ENCODE measurements around the gene SPRYD3. TPM values are rescaled to one million over a fixed set of nuclear protein-coding genes. Genes with fewer than 3 reads are reported as not detected.

SPRYD3 gene
- total RNA-seq, 1 donor: 9.4 TPM

DNA sequence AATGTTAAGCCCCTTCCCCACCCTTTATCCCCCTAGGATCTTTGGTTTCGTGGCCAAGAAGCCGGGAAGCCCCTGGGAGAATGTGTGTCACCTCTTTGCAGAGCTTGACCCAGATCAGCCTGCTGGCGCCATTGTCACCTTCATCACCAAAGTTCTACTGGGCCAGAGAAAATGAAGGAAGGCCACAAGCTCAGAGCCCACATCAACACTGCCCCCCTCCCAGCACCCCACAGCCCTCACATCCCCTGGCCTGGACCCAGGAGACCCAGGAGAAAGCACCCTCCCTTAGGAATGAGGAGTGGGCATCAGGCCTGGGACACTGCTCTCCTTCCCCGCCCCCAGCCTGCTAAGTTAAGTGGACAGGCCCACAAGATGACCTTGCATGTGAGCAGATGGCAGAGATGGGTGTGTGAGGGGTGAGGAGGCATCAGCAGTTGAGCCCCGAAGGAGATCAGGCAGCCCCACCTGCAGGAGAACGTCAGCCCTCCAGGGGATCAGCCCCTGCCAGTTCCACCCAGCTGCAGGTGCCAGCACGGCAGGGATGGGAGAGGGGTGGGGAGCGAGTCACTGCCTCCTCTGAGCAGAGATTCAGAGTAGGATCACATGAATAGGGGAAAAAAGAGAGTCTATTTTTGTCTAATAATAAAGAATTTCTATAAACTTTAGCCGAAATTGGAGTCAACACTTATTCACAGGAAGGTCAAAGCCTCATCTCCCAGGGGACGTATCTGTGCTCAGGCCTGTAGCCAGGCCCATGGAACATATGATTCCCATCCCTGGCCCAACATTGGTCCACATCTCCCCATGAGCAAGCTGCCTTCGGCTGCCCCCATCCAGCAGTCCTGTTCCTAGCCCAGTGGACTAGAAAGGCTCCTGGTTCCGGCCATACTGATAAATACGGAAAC lies 15.2 kb downstream of the SPRYD3 start:
- Histone ChIP-seq H3K4me1 (ENCODE audit: insufficient read depth, low read length) (no peaks in the 10 kb centered on the region), H3K9me3 (ENCODE audit: low read depth, low read length) (no peaks in the 10 kb centered on the region), H3K27me3 (ENCODE audit: insufficient read depth, low read length) (no peaks in the 10 kb centered on the region), H3K4me3 (ENCODE audit: low read length) (no peak overlapping the region)

DNA sequence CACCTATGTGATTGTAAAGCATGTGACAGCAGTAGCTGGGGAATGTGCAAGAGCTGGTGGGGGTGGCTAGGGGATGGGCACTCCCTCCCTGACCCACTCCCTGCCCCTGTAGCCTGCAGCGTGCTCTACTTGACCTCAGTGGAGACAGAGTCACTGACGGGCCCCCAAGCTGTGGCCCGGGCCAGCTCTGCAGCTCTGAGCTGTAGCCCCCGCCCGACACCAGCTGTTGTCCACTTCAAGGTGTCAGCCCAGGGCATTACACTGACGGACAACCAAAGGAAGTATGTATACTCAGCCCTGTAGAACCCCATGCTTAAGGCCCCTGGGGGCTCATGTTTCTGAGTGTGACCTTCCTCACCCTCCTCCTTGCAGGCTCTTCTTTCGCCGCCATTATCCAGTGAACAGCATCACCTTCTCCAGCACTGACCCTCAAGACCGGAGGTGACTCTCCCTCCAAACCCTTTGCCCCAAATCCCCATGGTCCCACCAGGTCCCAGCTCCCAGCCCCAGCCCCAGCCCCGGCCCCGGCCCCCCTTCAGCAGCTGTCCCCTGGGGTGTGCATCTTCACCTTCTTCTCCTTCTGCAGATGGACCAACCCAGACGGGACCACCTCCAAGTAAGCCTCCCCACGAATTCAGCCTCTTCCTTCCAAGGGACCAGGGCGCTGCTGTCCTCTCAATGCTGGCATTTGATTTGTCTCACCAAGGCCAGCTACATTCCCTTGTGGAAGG lies 16.0 kb downstream of the SPRYD3 start:
- Histone ChIP-seq H3K4me3 (ENCODE audit: low read length) (no peak overlapping the region), H3K9me3 (ENCODE audit: low read depth, low read length) (no peaks in the 10 kb centered on the region), H3K27me3 (ENCODE audit: insufficient read depth, low read length) (no peaks in the 10 kb centered on the region)

DNA sequence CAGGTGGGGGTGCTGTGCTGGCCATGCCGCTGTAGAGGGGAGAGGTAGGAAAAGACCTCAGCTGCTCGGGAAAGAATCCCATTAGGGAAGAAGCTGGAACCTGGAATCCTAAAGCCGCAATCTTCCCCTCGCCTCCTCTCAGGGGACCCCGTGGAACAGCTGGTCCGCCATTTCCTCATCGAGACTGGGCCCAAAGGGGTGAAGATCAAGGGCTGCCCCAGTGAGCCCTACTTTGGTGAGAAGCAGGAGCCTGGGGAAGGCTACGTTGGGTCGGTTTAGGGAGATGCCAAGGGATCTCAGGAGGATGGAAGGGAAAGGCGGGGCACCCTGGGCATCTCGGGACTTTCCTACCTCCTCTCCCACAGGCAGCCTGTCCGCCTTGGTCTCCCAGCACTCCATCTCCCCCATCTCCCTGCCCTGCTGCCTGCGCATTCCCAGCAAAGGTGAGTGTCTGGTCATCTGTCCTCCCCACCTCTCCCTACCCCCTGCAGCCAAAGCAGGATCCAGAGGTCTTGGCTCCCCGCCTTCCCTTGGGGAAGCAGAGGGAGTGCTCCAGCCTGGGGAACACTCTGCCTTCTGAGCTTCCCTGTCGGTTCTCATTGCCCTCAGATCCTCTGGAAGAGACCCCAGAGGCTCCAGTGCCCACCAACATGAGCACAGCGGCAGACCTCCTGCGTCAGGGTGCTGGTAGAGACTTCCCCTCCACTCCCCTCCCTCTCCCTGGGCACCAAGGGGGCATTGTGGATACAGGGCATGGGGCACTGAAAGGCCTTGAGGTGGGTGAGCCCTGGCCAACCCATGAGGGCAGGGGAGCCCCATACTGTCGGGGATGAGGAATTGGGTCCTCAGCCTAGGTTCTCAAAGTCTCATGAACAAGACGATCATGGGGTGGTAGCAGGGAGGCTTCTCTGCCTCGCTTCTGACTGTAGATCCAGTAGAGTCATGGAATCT lies 16.9 kb downstream of the SPRYD3 start:
- H3K4me3 ChIP-seq (ENCODE audit: low read length): no peak overlapping the region
- H3K4me1 ChIP-seq (ENCODE audit: insufficient read depth, low read length): no peaks in the 10 kb centered on the region
- no peaks in the 10 kb centered on the region for H3K27me3 ChIP-seq (ENCODE audit: insufficient read depth, low read length)
- no peaks in the 10 kb centered on the region for H3K9me3 ChIP-seq (ENCODE audit: low read depth, low read length)

More for the DNA sequence above, 16.0 kb downstream of the SPRYD3 start:
- no peaks in the 10 kb centered on the region for H3K4me1 ChIP-seq (ENCODE audit: insufficient read depth, low read length)

DNA sequence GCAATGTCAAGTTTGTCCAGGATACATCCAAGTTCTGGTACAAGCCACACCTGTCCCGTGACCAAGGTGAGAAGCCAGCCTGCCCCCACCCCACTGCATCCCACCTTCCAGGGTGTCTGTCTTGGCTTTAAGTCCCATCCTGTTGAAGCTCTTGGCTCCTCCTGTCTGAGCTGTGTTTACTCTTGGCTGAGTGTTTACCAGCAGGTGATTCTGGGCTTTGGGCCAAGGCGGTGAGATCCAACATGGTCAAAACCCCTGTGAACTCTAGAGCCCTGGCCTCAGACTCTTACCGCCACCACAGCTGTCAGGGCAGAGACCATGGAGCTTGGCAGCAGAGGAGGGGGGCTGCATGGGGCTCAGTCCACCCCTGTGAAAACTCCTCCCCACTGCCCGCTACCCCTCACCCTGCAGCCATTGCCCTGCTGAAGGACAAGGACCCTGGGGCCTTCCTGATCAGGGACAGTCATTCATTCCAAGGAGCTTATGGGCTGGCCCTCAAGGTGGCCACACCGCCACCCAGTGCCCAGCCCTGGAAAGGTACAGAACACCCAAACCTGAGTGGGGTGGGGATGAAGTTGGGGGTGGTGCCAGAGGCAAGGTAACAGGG lies 17.7 kb downstream of the SPRYD3 start:
- H3K4me3 ChIP-seq (ENCODE audit: low read length): no peak overlapping the region
- H3K4me1 ChIP-seq (ENCODE audit: insufficient read depth, low read length): no peaks in the 10 kb centered on the region
- H3K9me3 ChIP-seq (ENCODE audit: low read depth, low read length): no peaks in the 10 kb centered on the region
- H3K27me3 ChIP-seq (ENCODE audit: insufficient read depth, low read length): no peaks in the 10 kb centered on the region

DNA sequence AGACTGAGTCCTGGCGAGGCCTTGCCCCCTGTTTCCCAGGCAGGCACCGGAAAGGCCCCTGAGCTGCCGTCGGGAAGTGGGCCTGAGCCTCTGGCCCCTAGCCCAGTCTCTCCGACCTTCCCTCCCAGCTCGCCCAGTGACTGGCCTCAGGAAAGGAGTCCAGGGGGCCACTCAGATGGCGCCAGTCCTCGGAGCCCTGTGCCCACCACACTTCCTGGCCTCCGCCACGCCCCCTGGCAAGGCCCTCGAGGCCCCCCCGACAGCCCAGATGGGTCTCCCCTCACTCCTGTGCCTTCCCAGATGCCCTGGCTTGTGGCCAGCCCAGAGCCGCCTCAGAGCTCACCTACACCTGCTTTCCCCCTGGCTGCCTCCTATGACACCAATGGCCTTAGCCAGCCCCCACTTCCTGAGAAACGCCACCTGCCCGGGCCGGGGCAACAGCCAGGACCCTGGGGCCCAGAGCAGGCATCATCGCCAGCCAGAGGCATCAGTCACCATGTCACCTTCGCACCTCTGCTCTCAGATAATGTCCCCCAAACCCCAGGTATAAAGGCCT lies 18.4 kb downstream of the SPRYD3 start:
- Histone ChIP-seq H3K4me1 (ENCODE audit: insufficient read depth, low read length) (no peaks in the 10 kb centered on the region), H3K9me3 (ENCODE audit: low read depth, low read length) (no peaks in the 10 kb centered on the region), H3K4me3 (ENCODE audit: low read length) (no peak overlapping the region), H3K27me3 (ENCODE audit: insufficient read depth, low read length) (no peaks in the 10 kb centered on the region)

DNA sequence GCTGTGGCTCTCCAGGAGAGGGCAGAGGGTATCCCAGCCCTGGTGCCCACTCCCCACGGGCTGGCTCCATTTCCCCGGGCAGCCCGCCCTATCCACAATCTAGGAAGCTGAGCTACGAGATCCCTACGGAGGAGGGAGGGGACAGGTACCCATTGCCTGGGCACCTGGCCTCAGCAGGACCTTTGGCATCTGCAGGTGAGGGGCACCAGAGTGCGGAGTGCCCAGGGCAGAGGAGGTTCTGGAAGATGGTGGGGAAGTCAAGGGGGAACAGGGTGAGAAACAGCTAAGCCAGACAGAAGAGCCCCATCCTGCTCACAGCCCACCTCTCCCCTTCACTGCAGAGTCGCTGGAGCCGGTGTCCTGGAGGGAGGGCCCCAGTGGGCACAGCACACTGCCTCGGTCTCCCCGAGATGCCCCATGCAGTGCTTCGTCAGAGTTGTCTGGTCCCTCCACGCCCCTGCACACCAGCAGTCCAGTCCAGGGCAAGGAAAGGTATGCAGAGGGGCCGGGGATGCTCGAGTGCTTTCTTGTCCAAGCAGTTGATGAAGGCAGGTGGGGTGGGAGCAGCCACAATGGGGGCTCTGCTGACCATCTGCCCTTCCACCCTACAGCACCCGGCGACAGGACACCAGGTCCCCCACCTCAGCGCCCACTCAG lies 19.0 kb downstream of the SPRYD3 start:
- H3K4me3 ChIP-seq (ENCODE audit: low read length): no peak overlapping the region
- no peaks in the 10 kb centered on the region for H3K27me3 ChIP-seq (ENCODE audit: insufficient read depth, low read length)
- no peaks in the 10 kb centered on the region for H3K9me3 ChIP-seq (ENCODE audit: low read depth, low read length)
- H3K4me1 ChIP-seq (ENCODE audit: insufficient read depth, low read length): no peaks in the 10 kb centered on the region

DNA sequence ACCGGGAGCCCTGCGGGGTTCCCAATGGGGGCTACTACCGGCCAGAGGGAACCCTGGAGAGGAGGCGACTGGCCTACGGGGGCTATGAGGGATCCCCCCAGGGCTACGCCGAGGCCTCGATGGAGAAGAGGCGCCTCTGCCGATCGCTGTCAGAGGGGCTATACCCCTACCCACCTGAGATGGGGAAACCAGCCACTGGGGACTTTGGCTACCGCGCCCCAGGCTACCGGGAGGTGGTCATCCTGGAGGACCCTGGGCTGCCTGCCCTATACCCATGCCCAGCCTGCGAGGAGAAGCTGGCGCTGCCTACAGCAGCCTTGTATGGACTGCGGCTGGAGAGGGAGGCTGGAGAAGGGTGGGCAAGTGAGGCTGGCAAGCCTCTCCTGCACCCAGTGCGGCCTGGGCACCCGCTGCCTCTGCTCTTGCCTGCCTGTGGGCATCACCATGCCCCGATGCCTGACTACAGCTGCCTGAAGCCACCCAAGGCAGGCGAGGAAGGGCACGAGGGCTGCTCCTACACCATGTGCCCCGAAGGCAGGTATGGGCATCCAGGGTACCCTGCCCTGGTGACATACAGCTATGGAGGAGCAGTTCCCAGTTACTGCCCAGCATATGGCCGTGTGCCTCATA lies 19.6 kb downstream of the SPRYD3 start:
- H3K27me3 ChIP-seq (ENCODE audit: insufficient read depth, low read length): no peaks in the 10 kb centered on the region
- no peak overlapping the region for H3K4me3 ChIP-seq (ENCODE audit: low read length)
- peaks cover 4% of the 10 kb centered on the region for H3K4me1 ChIP-seq (ENCODE audit: insufficient read depth, low read length)
- no peaks in the 10 kb centered on the region for H3K9me3 ChIP-seq (ENCODE audit: low read depth, low read length)

DNA sequence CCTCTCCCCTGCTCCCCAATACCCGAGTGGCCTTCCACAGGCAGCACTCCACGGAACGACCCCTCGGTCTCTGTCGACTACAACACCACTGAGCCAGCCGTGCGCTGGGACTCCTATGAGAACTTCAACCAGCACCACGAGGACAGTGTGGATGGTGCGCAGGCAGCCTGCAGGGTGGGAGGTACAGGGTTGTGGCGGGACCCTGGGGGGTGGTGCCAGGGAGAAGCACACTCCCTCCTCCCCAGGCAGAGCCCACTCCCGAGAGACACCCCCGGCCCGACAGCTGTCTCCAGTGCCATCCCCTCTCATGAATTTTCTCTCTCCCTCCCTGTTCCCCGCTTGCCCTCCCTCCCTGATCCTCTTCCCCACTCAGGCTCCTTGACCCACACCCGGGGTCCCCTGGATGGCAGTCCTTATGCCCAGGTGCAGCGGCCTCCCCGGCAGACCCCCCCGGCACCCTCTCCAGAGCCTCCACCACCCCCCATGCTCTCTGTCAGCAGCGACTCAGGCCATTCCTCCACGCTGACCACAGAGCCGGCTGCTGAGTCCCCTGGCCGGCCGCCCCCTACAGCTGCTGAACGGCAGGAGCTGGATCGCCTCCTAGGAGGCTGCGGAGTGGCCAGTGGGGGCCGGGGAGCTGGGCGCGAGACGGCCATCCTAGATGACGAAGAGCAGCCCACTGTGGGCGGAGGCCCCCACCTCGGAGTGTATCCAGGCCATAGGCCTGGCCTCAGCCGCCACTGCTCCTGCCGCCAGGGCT lies 20.3 kb downstream of the SPRYD3 start:
- peaks cover 8% of the 10 kb centered on the region for H3K4me1 ChIP-seq (ENCODE audit: insufficient read depth, low read length)
- H3K4me3 ChIP-seq (ENCODE audit: low read length): no peak overlapping the region
- no peaks in the 10 kb centered on the region for H3K9me3 ChIP-seq (ENCODE audit: low read depth, low read length)
- no peaks in the 10 kb centered on the region for H3K27me3 ChIP-seq (ENCODE audit: insufficient read depth, low read length)

DNA sequence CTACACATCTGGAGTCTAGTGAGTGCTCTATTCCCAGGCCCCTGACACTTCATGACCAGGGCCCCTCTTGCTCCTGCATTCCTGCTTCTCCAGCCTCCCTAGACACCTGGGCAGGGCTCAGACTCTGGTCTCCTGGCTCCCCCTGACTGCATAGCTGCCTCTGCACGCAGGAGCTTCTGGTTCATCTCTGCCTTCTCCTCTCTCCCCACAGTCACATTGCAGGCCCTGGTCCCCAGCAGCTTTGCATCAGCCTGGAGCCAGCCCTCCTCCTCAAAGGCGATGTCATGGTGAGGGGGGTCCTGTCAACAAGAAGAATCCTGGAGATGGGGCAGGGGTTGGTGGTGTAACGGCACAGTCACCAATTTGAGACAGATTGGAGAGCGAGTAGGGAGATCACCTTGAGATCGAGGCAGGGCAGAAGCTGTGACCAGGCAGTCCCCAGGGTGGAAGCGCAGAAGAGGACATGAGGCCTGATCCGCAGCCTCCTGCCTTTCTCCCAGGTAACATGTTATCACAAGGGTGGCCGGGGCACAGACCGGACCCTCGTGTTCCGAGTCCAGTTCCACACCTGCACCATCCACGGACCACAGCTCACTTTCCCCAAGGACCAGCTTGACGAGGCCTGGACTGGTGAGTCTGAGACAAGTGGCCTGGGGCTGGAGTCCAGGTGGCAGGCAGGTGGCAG lies 21.2 kb downstream of the SPRYD3 start:
- no peaks in the 10 kb centered on the region for H3K9me3 ChIP-seq (ENCODE audit: low read depth, low read length)
- H3K4me1 ChIP-seq (ENCODE audit: insufficient read depth, low read length): peaks cover 12% of the 10 kb centered on the region
- H3K4me3 ChIP-seq (ENCODE audit: low read length): no peak overlapping the region
- H3K27me3 ChIP-seq (ENCODE audit: insufficient read depth, low read length): no peaks in the 10 kb centered on the region

DNA sequence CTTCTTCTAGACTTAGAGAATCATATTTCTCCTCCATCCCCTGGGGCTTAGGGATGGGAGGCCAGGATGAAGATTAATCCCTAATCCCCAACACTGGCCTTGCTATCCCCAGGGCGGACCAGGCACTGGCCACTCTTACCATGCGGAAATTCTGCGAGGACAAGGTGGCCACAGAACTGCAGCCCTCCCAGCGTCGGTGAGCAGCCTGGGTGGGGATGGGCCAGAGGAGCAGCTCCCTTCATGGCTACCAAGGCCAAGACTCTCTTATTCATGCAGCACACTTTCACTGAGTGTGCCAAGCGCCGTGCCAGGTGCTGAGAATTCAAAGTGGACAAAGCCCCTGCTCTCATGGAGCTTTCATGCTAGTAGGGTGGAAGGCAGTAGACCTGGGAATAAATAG lies 22.3 kb downstream of the SPRYD3 start:
- no peak overlapping the region for H3K4me3 ChIP-seq (ENCODE audit: low read length)
- no peaks in the 10 kb centered on the region for H3K9me3 ChIP-seq (ENCODE audit: low read depth, low read length)
- H3K27me3 ChIP-seq (ENCODE audit: insufficient read depth, low read length): no peaks in the 10 kb centered on the region
- peaks cover 12% of the 10 kb centered on the region for H3K4me1 ChIP-seq (ENCODE audit: insufficient read depth, low read length)

DNA sequence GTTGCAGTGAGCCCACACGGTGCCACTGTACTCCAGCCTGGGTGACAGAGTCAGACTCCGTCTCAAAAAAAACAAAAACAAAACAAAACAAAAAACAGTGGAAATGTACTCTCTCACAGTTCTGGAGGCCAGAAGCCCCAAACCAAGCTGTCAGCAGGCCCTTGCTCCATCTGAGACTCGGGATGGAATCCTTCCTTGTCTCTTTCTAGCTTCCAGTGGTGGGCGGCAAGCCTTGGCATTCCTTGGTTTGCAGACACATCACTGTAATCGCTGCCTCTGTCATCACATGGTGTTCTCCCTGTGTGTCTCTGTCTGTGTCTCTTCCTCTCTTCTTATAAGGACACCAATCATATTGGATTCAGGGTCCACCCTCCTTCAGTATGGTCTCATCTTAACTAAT lies 22.9 kb downstream of the SPRYD3 start:
- H3K27me3 ChIP-seq (ENCODE audit: insufficient read depth, low read length): no peaks in the 10 kb centered on the region
- peaks cover 12% of the 10 kb centered on the region for H3K4me1 ChIP-seq (ENCODE audit: insufficient read depth, low read length)
- H3K9me3 ChIP-seq (ENCODE audit: low read depth, low read length): no peaks in the 10 kb centered on the region
- no peak overlapping the region for H3K4me3 ChIP-seq (ENCODE audit: low read length)

DNA sequence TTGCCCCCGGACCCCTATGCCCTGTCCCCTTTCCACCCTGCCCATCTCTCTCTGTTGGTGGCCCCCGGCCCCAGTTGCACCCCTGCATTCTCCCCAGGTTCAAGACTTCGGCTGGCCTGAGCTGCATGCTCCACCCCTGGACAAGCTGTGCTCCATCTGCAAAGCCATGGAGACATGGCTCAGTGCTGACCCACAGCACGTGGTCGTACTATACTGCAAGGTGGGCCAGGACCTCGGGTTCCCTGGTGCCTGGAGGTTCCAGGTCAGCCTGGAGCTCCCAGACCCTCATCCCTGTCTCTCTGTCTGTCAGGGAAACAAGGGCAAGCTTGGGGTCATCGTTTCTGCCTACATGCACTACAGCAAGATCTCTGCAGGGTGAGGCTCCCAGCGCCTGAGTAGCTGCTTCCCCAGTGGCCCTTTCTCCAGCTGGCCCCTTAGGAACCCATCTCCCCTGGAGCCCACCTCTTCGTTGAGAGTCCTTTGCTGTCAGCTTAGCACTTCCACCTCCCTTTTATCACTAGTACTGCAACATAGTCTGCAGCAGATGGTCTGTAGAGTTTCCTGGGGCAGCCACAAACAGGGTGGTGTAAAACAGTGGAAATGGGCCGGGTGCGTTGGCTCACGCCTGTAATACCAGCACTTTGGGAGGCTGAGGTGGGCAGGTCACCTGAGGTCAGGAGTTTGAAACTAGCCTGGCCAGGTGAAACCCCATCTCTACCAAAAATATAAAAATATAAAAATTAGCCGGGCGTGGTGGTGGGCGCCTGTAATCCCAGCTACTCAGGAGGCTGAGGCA lies 23.5 kb downstream of the SPRYD3 start:
- Histone ChIP-seq H3K27me3 (ENCODE audit: insufficient read depth, low read length) (no peaks in the 10 kb centered on the region), H3K4me1 (ENCODE audit: insufficient read depth, low read length) (peaks cover 12% of the 10 kb centered on the region), H3K4me3 (ENCODE audit: low read length) (no peak overlapping the region), H3K9me3 (ENCODE audit: low read depth, low read length) (no peaks in the 10 kb centered on the region)

Data from mononuclear cell (primary cell).